CD4-positive, CD25-positive, alpha-beta regulatory T cell (primary cell): ENCODE data around the gene AGBL4. TPM values are rescaled to one million over a fixed set of nuclear protein-coding genes. Genes with fewer than 3 reads are reported as not detected.

Experiments used
- ATAC-seq, 2 donors: fragments of 150-1000 bp; cut with Tn5 transposase; one replicate each; pipeline ENCODE4 v1.10.0; 2021; ENCODE audit warnings: low read depth in 2 of 2, moderate number of reproducible peaks in 2 of 2, moderate library complexity in 1 of 2
- DNase-seq, 3 donors: peaks; one replicate each; pipeline versions ENCODE4 v3.0.0 to v3.0.0-alpha.2; 2012 to 2022; ENCODE audit warnings: mixed read lengths in 1 of 3
- H3K27ac ChIP-seq: one replicate; pipeline ENCODE4 v1.7.0; 2013; ENCODE audit warnings: mild to moderate bottlenecking, low read length; ENCODE audit not compliant: insufficient read depth, poor library complexity, severe bottlenecking
- H3K27me3 ChIP-seq: one replicate; pipeline ENCODE4 v1.7.0; 2013; ENCODE audit warnings: low read length; ENCODE audit not compliant: control insufficient read depth, insufficient read depth
- H3K36me3 ChIP-seq: one replicate; pipeline ENCODE4 v1.7.0; 2013; ENCODE audit warnings: mild to moderate bottlenecking, low read length, moderate library complexity; ENCODE audit not compliant: control insufficient read depth, insufficient read depth
- H3K4me1 ChIP-seq: 2 replicates; pipeline ENCODE4 v1.7.0; 2013; ENCODE audit warnings: mild to moderate bottlenecking, low read length; ENCODE audit not compliant: insufficient read depth, control insufficient read depth, poor library complexity, severe bottlenecking
- H3K4me3 ChIP-seq: one replicate; pipeline ENCODE4 v1.7.0; 2013; ENCODE audit warnings: low read depth, mild to moderate bottlenecking, low read length, moderate library complexity
- H3K9me3 ChIP-seq, 2 experiments: 1 replicate in 1 of 2; 2 replicates in 1 of 2; pipeline ENCODE4 v1.7.0; 2013; ENCODE audit warnings: low read length in 2 of 2, mild to moderate bottlenecking in 1 of 2, moderate library complexity in 1 of 2; ENCODE audit not compliant: control insufficient read depth in 2 of 2
- H3K27ac Mint-ChIP-seq, 3 donors: one replicate each; pipeline ENCODE4 v1.8.0; 2020 to 2022; ENCODE audit warnings: mild to moderate bottlenecking in 3 of 3, mixed read lengths in 3 of 3, moderate library complexity in 2 of 3
- H3K27me3 Mint-ChIP-seq: one replicate; pipeline ENCODE4 v1.8.0; 2022; ENCODE audit warnings: mild to moderate bottlenecking, mixed read lengths
- H3K36me3 Mint-ChIP-seq: one replicate; pipeline ENCODE4 v1.8.0; 2020; ENCODE audit warnings: mixed read lengths
- H3K4me1 Mint-ChIP-seq, 4 donors: one replicate each; pipeline ENCODE4 v1.8.0; 2020 to 2022; ENCODE audit warnings: mixed read lengths in 4 of 4, mild to moderate bottlenecking in 1 of 4
- H3K4me3 Mint-ChIP-seq, 4 donors: one replicate each; pipeline ENCODE4 v1.8.0; 2020 to 2022; ENCODE audit warnings: mild to moderate bottlenecking in 4 of 4, mixed read lengths in 4 of 4, moderate library complexity in 3 of 4
- H3K9me3 Mint-ChIP-seq, 7 donors: one replicate each; pipeline ENCODE4 v1.8.0; 2020 to 2022; ENCODE audit warnings: mixed read lengths in 7 of 7, mild to moderate bottlenecking in 3 of 7, moderate library complexity in 2 of 7
- polyA plus RNA-seq, 4 donors: library from polyadenylated mRNA; unstranded; fragments of 300-500 nt; fragmentation: Illumina TruSeq; gene quantifications; one replicate each; pipeline ENCODE4 v1.2.3, GENCODE V29; 2021
- total RNA-seq: library from RNA; stranded (reverse); gene quantifications from one replicate; pipeline ENCODE4 v1.2.3, GENCODE V29; 2022

Gene AGBL4
- total and polyA plus RNA-seq, 5 donors from 2014 or later = 0.47 TPM; not detected in 4

GRCh38 chr1:48492392-48492791, 1531.4 kb downstream of the AGBL4 start:
- DNase-seq = no peak
- H3K4me3 Mint-ChIP-seq = no peak overlapping the region
- H3K36me3 Mint-ChIP-seq = no peaks in the 10 kb centered on the region
- no peaks in the 10 kb centered on the region for H3K36me3 ChIP-seq
- H3K27me3 ChIP-seq = no peaks in the 10 kb centered on the region
- ATAC-seq = no peak
- H3K9me3 ChIP-seq = no peaks in the 10 kb centered on the region
- no peak overlapping the region for H3K27ac ChIP-seq
- H3K9me3 Mint-ChIP-seq = peaks cover 0 to 1% (median 0%) of the 10 kb centered on the region in 7 donors
- no peak overlapping the region for H3K27ac Mint-ChIP-seq
- H3K4me3 ChIP-seq = no peak overlapping the region
- no peaks in the 10 kb centered on the region for H3K4me1 Mint-ChIP-seq
- no peaks in the 10 kb centered on the region for H3K4me1 ChIP-seq
- peaks cover 5% of the 10 kb centered on the region for H3K27me3 Mint-ChIP-seq

- H3K9me3 ChIP-seq = no peaks in the 10 kb centered on the region
- H3K27me3 ChIP-seq = no peaks in the 10 kb centered on the region
- ATAC-seq = no peak
- no peak overlapping the region for H3K4me3 Mint-ChIP-seq
- no peak overlapping the region for H3K4me3 ChIP-seq
- no peaks in the 10 kb centered on the region for H3K4me1 ChIP-seq
- no peak overlapping the region for H3K27ac ChIP-seq
- H3K27me3 Mint-ChIP-seq = peaks cover 5% of the 10 kb centered on the region
- no peak for DNase-seq
- no peaks in the 10 kb centered on the region for H3K4me1 Mint-ChIP-seq
- peaks cover 0 to 1% (median 0%) of the 10 kb centered on the region in 7 donors for H3K9me3 Mint-ChIP-seq
- H3K27ac Mint-ChIP-seq = no peak overlapping the region
- H3K36me3 ChIP-seq = no peaks in the 10 kb centered on the region
- no peaks in the 10 kb centered on the region for H3K36me3 Mint-ChIP-seq
Measured at GRCh38 chr1:48488721-48489120, 1535.0 kb downstream of the AGBL4 start.

Other genes with a start within 250 kb of the AGBL4 start
- gene ELAVL4, start 85.0 kb upstream of the AGBL4 start, total RNA-seq = not detected
- not detected for gene ELAVL4, start 85.0 kb upstream of the AGBL4 start, polyA plus RNA-seq